HEK293 (cell line): ENCODE data around the gene UBR7.
A peak's percentile ranks its signal among the peaks of the same experiment; 100 is the strongest.

Experiments used
- EGR2 ChIP-seq: fragments of 450-650 bp; formaldehyde crosslinking; IDR thresholded peaks from 2 replicates; pipeline ENCODE4 v1.5.1; 2016; ENCODE audit warnings: low read depth, missing biosample characterization, missing genetic modification characterization
- GLIS1 ChIP-seq: fragments of 450-650 bp; formaldehyde crosslinking; IDR thresholded peaks from 2 replicates; pipeline ENCODE4 v1.5.1; 2016; ENCODE audit warnings: missing biosample characterization, missing genetic modification characterization
- IKZF3 ChIP-seq: fragments of 450-650 bp; IDR thresholded peaks from 2 replicates; pipeline ENCODE4 v1.5.0; 2018; ENCODE audit warnings: missing biosample characterization, mild to moderate bottlenecking, missing genetic modification characterization, moderate library complexity
- RBAK ChIP-seq: fragments of 450-650 bp; formaldehyde crosslinking; IDR thresholded peaks from 2 replicates; pipeline ENCODE4 v1.5.1; 2016; ENCODE audit warnings: missing biosample characterization, missing genetic modification characterization
- SCRT2 ChIP-seq: fragments of 450-650 bp; formaldehyde crosslinking; IDR thresholded peaks from 2 replicates; pipeline ENCODE4 v1.5.1; 2016; ENCODE audit warnings: missing biosample characterization, missing genetic modification characterization
- TRIM28 ChIP-seq: IDR thresholded peaks from 2 replicates; pipeline ENCODE4 v1.6.1; 2011; ENCODE audit warnings: low read length, control low read depth, borderline replicate concordance
- YY2 ChIP-seq: fragments of 450-650 bp; formaldehyde crosslinking; IDR thresholded peaks from 2 replicates; pipeline ENCODE4 v1.5.1; 2016; ENCODE audit warnings: missing biosample characterization, missing genetic modification characterization
- ZBTB20 ChIP-seq: fragments of 450-650 bp; formaldehyde crosslinking; IDR thresholded peaks from 2 replicates; pipeline ENCODE4 v1.5.1; 2016; ENCODE audit warnings: missing biosample characterization, missing genetic modification characterization
- ZEB2 ChIP-seq: fragments of 450-650 bp; formaldehyde crosslinking; IDR thresholded peaks from 2 replicates; pipeline ENCODE4 v1.5.1; 2016; ENCODE audit warnings: missing biosample characterization, missing genetic modification characterization
- ZFP37 ChIP-seq: fragments of 450-650 bp; formaldehyde crosslinking; IDR thresholded peaks from 2 replicates; pipeline ENCODE4 v1.5.1; 2016; ENCODE audit warnings: missing biosample characterization, missing genetic modification characterization
- ZFP41 ChIP-seq: fragments of 450-650 bp; formaldehyde crosslinking; IDR thresholded peaks from 2 replicates; pipeline ENCODE4 v1.5.1; 2016; ENCODE audit warnings: missing biosample characterization, missing genetic modification characterization, borderline replicate concordance
- ZNF19 ChIP-seq: fragments of 450-650 bp; formaldehyde crosslinking; IDR thresholded peaks from 2 replicates; pipeline ENCODE4; 2016; ENCODE audit warnings: missing biosample characterization, missing genetic modification characterization, low read depth
- ZNF24 ChIP-seq: fragments of 450-650 bp; formaldehyde crosslinking; IDR thresholded peaks from 2 replicates; pipeline ENCODE4 v1.5.1; 2016; ENCODE audit warnings: missing biosample characterization, missing genetic modification characterization
- ZNF514 ChIP-seq: fragments of 450-650 bp; formaldehyde crosslinking; IDR thresholded peaks from 2 replicates; pipeline ENCODE4 v1.5.1; 2016; ENCODE audit warnings: missing biosample characterization, missing genetic modification characterization
- ZNF621 ChIP-seq: fragments of 450-650 bp; formaldehyde crosslinking; IDR thresholded peaks from 2 replicates; pipeline ENCODE4 v1.5.1; 2017; ENCODE audit warnings: missing biosample characterization, missing genetic modification characterization
- ZNF629 ChIP-seq: fragments of 450-650 bp; formaldehyde crosslinking; IDR thresholded peaks from 2 replicates; pipeline ENCODE4 v1.5.1; 2017; ENCODE audit warnings: missing biosample characterization, missing genetic modification characterization
- ZNF660 ChIP-seq: fragments of 450-650 bp; IDR thresholded peaks from 2 replicates; pipeline ENCODE4 v1.5.1; 2018; ENCODE audit warnings: missing biosample characterization, mild to moderate bottlenecking, missing genetic modification characterization
- ZNF670 ChIP-seq: fragments of 450-650 bp; formaldehyde crosslinking; IDR thresholded peaks from 2 replicates; pipeline ENCODE4 v1.5.1; 2016; ENCODE audit warnings: missing biosample characterization, missing genetic modification characterization, low read depth
- ZNF843 ChIP-seq: fragments of 450-650 bp; formaldehyde crosslinking; IDR thresholded peaks from 2 replicates; pipeline ENCODE4 v1.5.1; 2016; ENCODE audit warnings: missing biosample characterization, missing genetic modification characterization
- TF ChIP-seq, protein P1 (sequence below): fragments of 450-650 bp; formaldehyde crosslinking; conservative IDR thresholded peaks from 2 replicates; pipeline ENCODE4 v1.5.1; 2016; ENCODE audit warnings: low read depth, missing biosample characterization, missing genetic modification characterization
- TF ChIP-seq, protein P2 (sequence below): fragments of 450-650 bp; formaldehyde crosslinking; IDR thresholded peaks from 2 replicates; pipeline ENCODE4 v1.5.1; 2016; ENCODE audit warnings: missing biosample characterization, missing genetic modification characterization
- TF ChIP-seq, protein P3 (sequence below): fragments of 450-650 bp; formaldehyde crosslinking; IDR thresholded peaks from 2 replicates; pipeline ENCODE4 v1.5.1; 2016; ENCODE audit warnings: missing biosample characterization, missing genetic modification characterization
- TF ChIP-seq, protein P4 (sequence below): fragments of 450-650 bp; formaldehyde crosslinking; IDR thresholded peaks from 2 replicates; pipeline ENCODE4 v1.5.1; 2017; ENCODE audit warnings: missing biosample characterization, missing genetic modification characterization

The UBR7 gene

DNA sequence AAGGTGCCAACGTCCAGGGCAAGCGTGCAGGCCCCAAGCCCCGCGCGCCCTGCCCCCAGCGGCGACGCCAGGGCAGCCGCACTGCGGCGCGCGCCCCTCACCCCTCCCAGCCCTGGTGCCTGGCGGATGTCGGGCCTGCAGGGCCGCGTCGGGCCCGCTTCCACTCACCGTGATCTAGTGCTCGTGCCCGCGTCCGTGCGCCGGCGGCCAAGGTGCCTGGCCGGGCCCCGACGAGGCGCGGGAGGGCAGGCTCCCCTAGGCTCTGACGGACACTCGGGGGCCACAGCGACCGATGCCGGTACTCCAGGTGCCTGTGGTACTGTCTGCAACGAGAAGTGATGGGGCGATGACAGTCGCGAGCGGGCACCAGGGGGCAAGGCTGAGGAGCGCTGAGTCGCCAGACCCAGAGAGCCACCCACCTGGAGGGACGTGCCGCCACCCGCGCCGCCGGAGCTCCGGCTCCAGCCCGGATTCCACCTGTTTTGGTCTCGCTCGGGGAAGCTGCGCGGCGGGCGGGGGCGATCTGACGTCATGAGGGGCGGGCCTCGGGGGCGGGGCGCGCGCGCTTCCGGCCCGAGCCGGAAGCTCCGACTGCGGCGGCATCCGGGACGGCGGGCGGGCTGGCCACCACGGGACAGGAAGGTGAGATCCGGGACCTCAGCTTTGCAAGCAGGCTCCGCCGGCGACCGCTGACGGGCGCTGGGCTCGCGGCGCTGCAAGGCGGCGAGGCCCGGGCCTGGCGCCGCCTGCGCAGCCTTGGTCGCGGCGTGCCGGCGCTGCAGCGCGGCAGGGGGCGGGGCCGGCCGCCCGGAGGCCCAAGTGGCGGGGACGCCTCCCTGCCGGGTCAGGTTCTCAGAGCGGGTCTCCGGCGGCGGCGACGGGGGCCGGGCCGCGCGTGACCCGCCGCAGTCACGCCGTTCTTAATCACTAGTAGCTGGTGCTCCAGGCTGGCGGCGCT is 22.4 kb upstream of the UBR7 start, which contains the start of the genes LYSET and MOAP1 (continued):
- TF ChIP-seq, protein P1, sequence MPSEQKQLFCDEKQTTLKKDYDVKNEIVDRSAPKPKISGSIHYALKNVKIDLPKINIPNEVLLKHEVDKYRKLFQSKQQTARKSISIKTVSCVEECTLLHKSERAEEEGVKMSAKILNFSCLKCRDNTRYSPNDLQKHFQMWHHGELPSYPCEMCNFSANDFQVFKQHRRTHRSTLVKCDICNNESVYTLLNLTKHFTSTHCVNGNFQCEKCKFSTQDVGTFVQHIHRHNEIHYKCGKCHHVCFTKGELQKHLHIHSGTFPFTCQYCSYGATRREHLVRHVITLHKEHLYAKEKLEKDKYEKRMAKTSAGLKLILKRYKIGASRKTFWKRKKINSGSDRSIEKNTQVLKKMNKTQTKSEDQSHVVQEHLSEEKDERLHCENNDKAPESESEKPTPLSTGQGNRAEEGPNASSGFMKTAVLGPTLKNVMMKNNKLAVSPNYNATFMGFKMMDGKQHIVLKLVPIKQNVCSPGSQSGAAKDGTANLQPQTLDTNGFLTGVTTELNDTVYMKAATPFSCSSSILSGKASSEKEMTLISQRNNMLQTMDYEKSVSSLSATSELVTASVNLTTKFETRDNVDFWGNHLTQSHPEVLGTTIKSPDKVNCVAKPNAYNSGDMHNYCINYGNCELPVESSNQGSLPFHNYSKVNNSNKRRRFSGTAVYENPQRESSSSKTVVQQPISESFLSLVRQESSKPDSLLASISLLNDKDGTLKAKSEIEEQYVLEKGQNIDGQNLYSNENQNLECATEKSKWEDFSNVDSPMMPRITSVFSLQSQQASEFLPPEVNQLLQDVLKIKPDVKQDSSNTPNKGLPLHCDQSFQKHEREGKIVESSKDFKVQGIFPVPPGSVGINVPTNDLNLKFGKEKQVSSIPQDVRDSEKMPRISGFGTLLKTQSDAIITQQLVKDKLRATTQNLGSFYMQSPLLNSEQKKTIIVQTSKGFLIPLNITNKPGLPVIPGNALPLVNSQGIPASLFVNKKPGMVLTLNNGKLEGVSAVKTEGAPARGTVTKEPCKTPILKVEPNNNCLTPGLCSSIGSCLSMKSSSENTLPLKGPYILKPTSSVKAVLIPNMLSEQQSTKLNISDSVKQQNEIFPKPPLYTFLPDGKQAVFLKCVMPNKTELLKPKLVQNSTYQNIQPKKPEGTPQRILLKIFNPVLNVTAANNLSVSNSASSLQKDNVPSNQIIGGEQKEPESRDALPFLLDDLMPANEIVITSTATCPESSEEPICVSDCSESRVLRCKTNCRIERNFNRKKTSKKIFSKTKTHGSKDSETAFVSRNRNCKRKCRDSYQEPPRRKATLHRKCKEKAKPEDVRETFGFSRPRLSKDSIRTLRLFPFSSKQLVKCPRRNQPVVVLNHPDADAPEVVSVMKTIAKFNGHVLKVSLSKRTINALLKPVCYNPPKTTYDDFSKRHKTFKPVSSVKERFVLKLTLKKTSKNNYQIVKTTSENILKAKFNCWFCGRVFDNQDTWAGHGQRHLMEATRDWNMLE (tag by site-specific recombination) = no peak
- TF ChIP-seq, protein P2, sequence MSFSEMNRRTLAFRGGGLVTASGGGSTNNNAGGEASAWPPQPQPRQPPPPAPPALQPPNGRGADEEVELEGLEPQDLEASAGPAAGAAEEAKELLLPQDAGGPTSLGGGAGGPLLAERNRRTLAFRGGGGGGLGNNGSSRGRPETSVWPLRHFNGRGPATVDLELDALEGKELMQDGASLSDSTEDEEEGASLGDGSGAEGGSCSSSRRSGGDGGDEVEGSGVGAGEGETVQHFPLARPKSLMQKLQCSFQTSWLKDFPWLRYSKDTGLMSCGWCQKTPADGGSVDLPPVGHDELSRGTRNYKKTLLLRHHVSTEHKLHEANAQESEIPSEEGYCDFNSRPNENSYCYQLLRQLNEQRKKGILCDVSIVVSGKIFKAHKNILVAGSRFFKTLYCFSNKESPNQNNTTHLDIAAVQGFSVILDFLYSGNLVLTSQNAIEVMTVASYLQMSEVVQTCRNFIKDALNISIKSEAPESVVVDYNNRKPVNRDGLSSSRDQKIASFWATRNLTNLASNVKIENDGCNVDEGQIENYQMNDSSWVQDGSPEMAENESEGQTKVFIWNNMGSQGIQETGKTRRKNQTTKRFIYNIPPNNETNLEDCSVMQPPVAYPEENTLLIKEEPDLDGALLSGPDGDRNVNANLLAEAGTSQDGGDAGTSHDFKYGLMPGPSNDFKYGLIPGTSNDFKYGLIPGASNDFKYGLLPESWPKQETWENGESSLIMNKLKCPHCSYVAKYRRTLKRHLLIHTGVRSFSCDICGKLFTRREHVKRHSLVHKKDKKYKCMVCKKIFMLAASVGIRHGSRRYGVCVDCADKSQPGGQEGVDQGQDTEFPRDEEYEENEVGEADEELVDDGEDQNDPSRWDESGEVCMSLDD (tag by site-specific recombination) = 0 out of 2 replicates have a peak, but pooled peaks have one; percentile 59
- TF ChIP-seq RBAK (tag by site-specific recombination) (no peak), TRIM28 (no peak), ZNF660 (no peak), GLIS1 (tag by site-specific recombination) (0 out of 2 replicates have a peak, but pooled peaks have one; percentile 43), ZBTB20 (peak; percentile 59; the same call in 1 of the 2 replicates), ZFP41 (no peak), ZNF843 (tag by site-specific recombination) (0 out of 2 replicates have a peak, but pooled peaks have one; percentile 25), IKZF3 (tag by site-specific recombination) (no peak), ZNF514 (no peak), EGR2 (tag by site-specific recombination) (peak; percentile 53; the same call in 1 of the 2 replicates), ZEB2 (tag by site-specific recombination) (peak; percentile 88), ZNF24 (tag by site-specific recombination) (0 out of 2 replicates have a peak, but pooled peaks have one; percentile 48), ZNF629 (tag by site-specific recombination) (peak; percentile 87), ZFP37 (tag by site-specific recombination) (peak; percentile 96), YY2 (no peak; the same call in 1 of the 2 replicates), ZNF19 (tag by site-specific recombination) (no peak), SCRT2 (peak; percentile 98), ZNF621 (tag by site-specific recombination) (no peak), ZNF670 (tag by site-specific recombination) (no peak)
- TF ChIP-seq, protein P3, sequence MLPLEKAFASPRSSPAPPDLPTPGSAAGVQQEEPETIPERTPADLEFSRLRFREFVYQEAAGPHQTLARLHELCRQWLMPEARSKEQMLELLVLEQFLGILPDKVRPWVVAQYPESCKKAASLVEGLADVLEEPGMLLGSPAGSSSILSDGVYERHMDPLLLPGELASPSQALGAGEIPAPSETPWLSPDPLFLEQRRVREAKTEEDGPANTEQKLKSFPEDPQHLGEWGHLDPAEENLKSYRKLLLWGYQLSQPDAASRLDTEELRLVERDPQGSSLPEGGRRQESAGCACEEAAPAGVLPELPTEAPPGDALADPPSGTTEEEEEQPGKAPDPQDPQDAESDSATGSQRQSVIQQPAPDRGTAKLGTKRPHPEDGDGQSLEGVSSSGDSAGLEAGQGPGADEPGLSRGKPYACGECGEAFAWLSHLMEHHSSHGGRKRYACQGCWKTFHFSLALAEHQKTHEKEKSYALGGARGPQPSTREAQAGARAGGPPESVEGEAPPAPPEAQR (tag by site-specific recombination) = no peak
- TF ChIP-seq, protein P4, sequence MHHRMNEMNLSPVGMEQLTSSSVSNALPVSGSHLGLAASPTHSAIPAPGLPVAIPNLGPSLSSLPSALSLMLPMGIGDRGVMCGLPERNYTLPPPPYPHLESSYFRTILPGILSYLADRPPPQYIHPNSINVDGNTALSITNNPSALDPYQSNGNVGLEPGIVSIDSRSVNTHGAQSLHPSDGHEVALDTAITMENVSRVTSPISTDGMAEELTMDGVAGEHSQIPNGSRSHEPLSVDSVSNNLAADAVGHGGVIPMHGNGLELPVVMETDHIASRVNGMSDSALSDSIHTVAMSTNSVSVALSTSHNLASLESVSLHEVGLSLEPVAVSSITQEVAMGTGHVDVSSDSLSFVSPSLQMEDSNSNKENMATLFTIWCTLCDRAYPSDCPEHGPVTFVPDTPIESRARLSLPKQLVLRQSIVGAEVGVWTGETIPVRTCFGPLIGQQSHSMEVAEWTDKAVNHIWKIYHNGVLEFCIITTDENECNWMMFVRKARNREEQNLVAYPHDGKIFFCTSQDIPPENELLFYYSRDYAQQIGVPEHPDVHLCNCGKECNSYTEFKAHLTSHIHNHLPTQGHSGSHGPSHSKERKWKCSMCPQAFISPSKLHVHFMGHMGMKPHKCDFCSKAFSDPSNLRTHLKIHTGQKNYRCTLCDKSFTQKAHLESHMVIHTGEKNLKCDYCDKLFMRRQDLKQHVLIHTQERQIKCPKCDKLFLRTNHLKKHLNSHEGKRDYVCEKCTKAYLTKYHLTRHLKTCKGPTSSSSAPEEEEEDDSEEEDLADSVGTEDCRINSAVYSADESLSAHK (tag by site-specific recombination) = no peak; the same call in 1 of the 2 replicates
